ENCODE results near the gene MSH2. TPM values are rescaled to one million over a fixed set of nuclear protein-coding genes. Genes with fewer than 3 reads are reported as not detected.
"Not testable (repeated sequence)": the region's sequence is repeated elsewhere in the genome, so short reads cannot be mapped to it uniquely, and the experiment has no call there.

MSH2 gene
- total RNA-seq, 1 donor from 2014 or later: 25.2 TPM

GRCh38 chr2:47437287-47437686 is 34.3 kb downstream of the MSH2 start:
- ATAC-seq (ENCODE audit: low read depth): no peak
- H3K4me3 Mint-ChIP-seq: no peak overlapping the region
- H3K4me1 Mint-ChIP-seq: no peaks in the 10 kb centered on the region
- intact Hi-C loops (cut with micrococcal nuclease): loop anchor here (1.0 kb wide), 3 partner anchors 84 to 669 kb away; no protein-coding TSS in a partner anchor
- no peak for TF ChIP-seq CTCF (IDR thresholded peaks at IDR 0.05)
- ChIA-PET CTCF (interaction anchor here (0.7 to 2.5 kb wide), 9 partner anchors 9 to 670 kb away, joined by 3 to 68 read pairs (median 4); partner anchors contain the start of gene MSH6), POLR2A (interaction anchor here (0.7 to 1.5 kb wide), 3 partner anchors 271 to 346 kb away, joined by 3 to 6 read pairs (median 4); partner anchors contain the start of gene MSH6)
- no peak overlapping the region for H3K27ac Mint-ChIP-seq
- no peak for DNase-seq
- peaks cover 19% of the 10 kb centered on the region for H3K36me3 Mint-ChIP-seq (ENCODE audit: low read depth)
- no peaks in the 10 kb centered on the region for H3K27me3 Mint-ChIP-seq
- no peaks in the 10 kb centered on the region for H3K9me3 Mint-ChIP-seq

GRCh38 chr2:47438106-47438505 is 35.1 kb downstream of the MSH2 start:
- Mint-ChIP-seq H3K4me3 (no peak overlapping the region), H3K36me3 (ENCODE audit: low read depth) (peaks cover 19% of the 10 kb centered on the region), H3K27me3 (no peaks in the 10 kb centered on the region), H3K4me1 (no peaks in the 10 kb centered on the region), H3K9me3 (no peaks in the 10 kb centered on the region), H3K27ac (no peak overlapping the region)
- no peak for TF ChIP-seq CTCF (IDR thresholded peaks at IDR 0.05)
- no peak for DNase-seq
- POLR2A ChIA-PET: no interaction called here
- CTCF ChIA-PET: interaction anchor here (0.7 to 2.5 kb wide), 6 partner anchors 8 to 669 kb away, joined by 3 to 68 read pairs (median 6); partner anchors contain the start of gene MSH6
- intact Hi-C loops (cut with micrococcal nuclease): no loop called here
- ATAC-seq (ENCODE audit: low read depth): no peak

- TF ChIP-seq CTCF (IDR thresholded peaks at IDR 0.05): no peak
- intact Hi-C loops (cut with micrococcal nuclease): no loop called here
- ChIA-PET CTCF (interaction anchor here (2.3 to 2.5 kb wide), 2 partner anchors 328 to 332 kb away, joined by 11 to 68 read pairs; no protein-coding TSS in a partner anchor), POLR2A (no interaction called here)
- ATAC-seq (ENCODE audit: low read depth) (no peak), DNase-seq (no peak)
- no peaks in the 10 kb centered on the region for H3K4me1 Mint-ChIP-seq
- no peaks in the 10 kb centered on the region for H3K27me3 Mint-ChIP-seq
- peaks cover 23% of the 10 kb centered on the region for H3K36me3 Mint-ChIP-seq (ENCODE audit: low read depth)
- H3K27ac Mint-ChIP-seq: no peak overlapping the region
- no peaks in the 10 kb centered on the region for H3K9me3 Mint-ChIP-seq
- no peak overlapping the region for H3K4me3 Mint-ChIP-seq
Measured at GRCh38 chr2:47438783-47439182, 35.8 kb downstream of the MSH2 start.

GRCh38 chr2:47451790-47452189 is 48.8 kb downstream of the MSH2 start:
- intact Hi-C loops (cut with micrococcal nuclease): no loop called here
- ChIA-PET CTCF (no interaction called here), POLR2A (no interaction called here)
- Mint-ChIP-seq H3K9me3 (no peaks in the 10 kb centered on the region), H3K27ac (no peak overlapping the region), H3K4me1 (no peaks in the 10 kb centered on the region), H3K27me3 (no peaks in the 10 kb centered on the region), H3K4me3 (no peak overlapping the region), H3K36me3 (ENCODE audit: low read depth) (peaks cover 40% of the 10 kb centered on the region)
- no peak for ATAC-seq (ENCODE audit: low read depth)
- no peak for DNase-seq
- TF ChIP-seq CTCF (IDR thresholded peaks at IDR 0.05): no peak

GRCh38 chr2:47452761-47453160 is 49.8 kb downstream of the MSH2 start:
- Mint-ChIP-seq H3K27me3 (no peaks in the 10 kb centered on the region), H3K9me3 (no peaks in the 10 kb centered on the region), H3K36me3 (ENCODE audit: low read depth) (peaks cover 41% of the 10 kb centered on the region), H3K4me3 (no peak overlapping the region), H3K27ac (no peak overlapping the region), H3K4me1 (peaks cover 4% of the 10 kb centered on the region)
- ChIA-PET POLR2A (interaction anchor here (0.7 kb wide), 1 partner anchor 23 kb away, joined by 8 read pairs; no protein-coding TSS in a partner anchor), CTCF (interaction anchor here (0.6 kb wide), 1 partner anchor 23 kb away, joined by 3 read pairs; no protein-coding TSS in a partner anchor)
- DNase-seq (no peak), ATAC-seq (ENCODE audit: low read depth) (no peak)
- intact Hi-C loops (cut with micrococcal nuclease): no loop called here
- TF ChIP-seq CTCF (IDR thresholded peaks at IDR 0.05): no peak

GRCh38 chr2:47454818-47455217 is 51.9 kb downstream of the MSH2 start:
- H3K27me3 Mint-ChIP-seq; CTCF ChIA-PET; H3K9me3 Mint-ChIP-seq; H3K27ac Mint-ChIP-seq; ATAC-seq (ENCODE audit: low read depth); POLR2A ChIA-PET; intact Hi-C loops (cut with micrococcal nuclease); H3K4me3 Mint-ChIP-seq; DNase-seq: not testable (repeated sequence)
- peaks cover 26% of the 10 kb centered on the region for H3K36me3 Mint-ChIP-seq (ENCODE audit: low read depth)
- H3K4me1 Mint-ChIP-seq: peaks cover 12% of the 10 kb centered on the region
